Stimulated activated CD8-positive, alpha-beta memory T cell treated with anti-CD3 and anti-CD28 coated beads, Interleukin-7, amount 100 ng/mL, for 24 hours (primary cell): ENCODE results near the gene SEMA4A.

Experiments
- DNase-seq: peaks from one replicate; pipeline ENCODE4 v3.0.0-alpha.2; 2020; ENCODE audit warnings: low read depth

Gene SEMA4A

GRCh38 chr1:156135930-156136871 lies 17.2 kb upstream of the SEMA4A start:
- DNase-seq, result no peak

GRCh38 chr1:156136970-156137483 lies 16.4 kb upstream of the SEMA4A start:
- DNase-seq, result no peak

- DNase-seq, result no peak
Measured at GRCh38 chr1:156138458-156138867, 14.9 kb upstream of the SEMA4A start.

GRCh38 chr1:156140879-156141707 lies 12.3 kb upstream of the SEMA4A start:
- DNase-seq, result no peak

GRCh38 chr1:156143765-156144489 lies 9.5 kb upstream of the SEMA4A start:
- no peak for DNase-seq

- no peak for DNase-seq
Measured at GRCh38 chr1:156144742-156145141, 8.6 kb upstream of the SEMA4A start.

- DNase-seq, result no peak
Measured at GRCh38 chr1:156145650-156146019, 7.8 kb upstream of the SEMA4A start.

GRCh38 chr1:156146020-156146768 lies 7.2 kb upstream of the SEMA4A start:
- DNase-seq, result no peak

- no peak for DNase-seq
Measured at GRCh38 chr1:156146769-156147405, 6.5 kb upstream of the SEMA4A start.

- DNase-seq, result no peak
Measured at GRCh38 chr1:156148216-156148615, 5.2 kb upstream of the SEMA4A start.

- no peak for DNase-seq
Measured at GRCh38 chr1:156149374-156150332, 3.7 kb upstream of the SEMA4A start.

- DNase-seq, result no peak
Measured at GRCh38 chr1:156150333-156151011, 2.9 kb upstream of the SEMA4A start.

- DNase-seq, result no peak
Measured at GRCh38 chr1:156151093-156151688, 2.2 kb upstream of the SEMA4A start.

- no peak for DNase-seq
Measured at GRCh38 chr1:156152628-156153027, 757 bp upstream of the SEMA4A start.

GRCh38 chr1:156154317-156154749 lies 948 bp downstream of the SEMA4A start:
- DNase-seq, result peak; percentile 33

- DNase-seq, result no peak
Measured at GRCh38 chr1:156155756-156156510, 2.5 kb downstream of the SEMA4A start.

- DNase-seq, result no peak
Measured at GRCh38 chr1:156157506-156157905, 4.1 kb downstream of the SEMA4A start.

- no peak for DNase-seq
Measured at GRCh38 chr1:156157966-156158365, 4.6 kb downstream of the SEMA4A start.
